ENCODE measurements around the gene TRIB2. TPM values are rescaled to one million over a fixed set of nuclear protein-coding genes. Genes with fewer than 3 reads are reported as not detected.

Gene TRIB2
- polyA plus RNA-seq, 2 of the 4 experiments (the other 2 are of a cell fraction): 0.17 to 0.32 TPM

GRCh38 chr2:12674644-12675328 is 42.0 kb upstream of the TRIB2 start (continued):
- no peak for TF ChIP-seq REST (IDR thresholded peaks at IDR 0.05)
- no peak for TF ChIP-seq RFX5 (IDR thresholded peaks at IDR 0.05)
- no peak for TF ChIP-seq JUNB (IDR thresholded peaks at IDR 0.05)

- WGBS (ENCODE audit: missing lambda C conversion rate): 11% methylated on average over 7 of the region's 7 CpGs
- no peak for TF ChIP-seq HOXA7 (CRISPR knock-in tag; IDR thresholded peaks at IDR 0.05)
- Histone ChIP-seq H3K27ac (no peak overlapping the region), H3K4me1 (no peaks in the 10 kb centered on the region), H3K9me3 (no peaks in the 10 kb centered on the region), H3K4me3 (no peak overlapping the region), H3K4me2 (no peak overlapping the region)
- ChIA-PET POLR2A (no interaction called here), CTCF (no interaction called here)
- no peak for DNase-seq (ENCODE audit: low read depth in 1 of 2, low spot score in 1 of 2)
- ATAC-seq: no peak
- no peak for FAIRE-seq
These were observed 41.4 kb upstream of the TRIB2 start for GRCh38 chr2:12675352-12675795.

GRCh38 chr2:12675801-12676200 is 40.9 kb upstream of the TRIB2 start:
- 2% methylated on average over 5 of the region's 5 CpGs for WGBS (ENCODE audit: missing lambda C conversion rate)
- no peak overlapping the region for H3K4me3 ChIP-seq
- ChIA-PET POLR2A (no interaction called here), CTCF (no interaction called here)
- H3K4me1 ChIP-seq: no peaks in the 10 kb centered on the region
- DNase-seq (ENCODE audit: low read depth in 1 of 2, low spot score in 1 of 2) (no peak), ATAC-seq (no peak), FAIRE-seq (no peak)
- H3K27ac ChIP-seq: no peak overlapping the region
- H3K9me3 ChIP-seq: no peaks in the 10 kb centered on the region
- H3K4me2 ChIP-seq: no peak overlapping the region
- TF ChIP-seq EP300 (IDR thresholded peaks at IDR 0.05) (no peak), PBX3 (IDR thresholded peaks at IDR 0.05) (no peak), JUNB (IDR thresholded peaks at IDR 0.05) (no peak), JUN (IDR thresholded peaks at IDR 0.05) (no peak), RAD21 (conservative IDR thresholded peaks at IDR 0.05 in 1 of 2, IDR thresholded peaks at IDR 0.05 in 1 of 2) (no peak), HOXB5 (CRISPR knock-in tag; IDR thresholded peaks at IDR 0.05) (no peak), TFCP2L1 (CRISPR knock-in tag; IDR thresholded peaks at IDR 0.05) (no peak), MAX (IDR thresholded peaks at IDR 0.05) (no peak), FOSL2 (IDR thresholded peaks at IDR 0.05) (no peak), FOSL2 (CRISPR knock-in tag; IDR thresholded peaks at IDR 0.05) (no peak), MAZ (IDR thresholded peaks at IDR 0.05; ENCODE audit: borderline replicate concordance, low read depth, low read length) (no peak), POLR2AphosphoS2 (conservative IDR thresholded peaks at IDR 0.05; ENCODE audit: low read length) (no peak), POLR2A (IDR thresholded peaks at IDR 0.05; ENCODE audit: low read length) (no peak), BCL3 (IDR thresholded peaks at IDR 0.05) (no peak), ZC3H11A (IDR thresholded peaks at IDR 0.05) (no peak), ZNF302 (CRISPR knock-in tag; IDR thresholded peaks at IDR 0.05) (no peak)

All from A549 (cell line).